Measurements from ENCODE around the gene RPA1. TPM values are rescaled to one million over a fixed set of nuclear protein-coding genes. Genes with fewer than 3 reads are reported as not detected.

Gene RPA1
- total and polyA plus RNA-seq, 7 experiments from 2014 or later = 57.8 to 264 (median 85.2) TPM

DNA sequence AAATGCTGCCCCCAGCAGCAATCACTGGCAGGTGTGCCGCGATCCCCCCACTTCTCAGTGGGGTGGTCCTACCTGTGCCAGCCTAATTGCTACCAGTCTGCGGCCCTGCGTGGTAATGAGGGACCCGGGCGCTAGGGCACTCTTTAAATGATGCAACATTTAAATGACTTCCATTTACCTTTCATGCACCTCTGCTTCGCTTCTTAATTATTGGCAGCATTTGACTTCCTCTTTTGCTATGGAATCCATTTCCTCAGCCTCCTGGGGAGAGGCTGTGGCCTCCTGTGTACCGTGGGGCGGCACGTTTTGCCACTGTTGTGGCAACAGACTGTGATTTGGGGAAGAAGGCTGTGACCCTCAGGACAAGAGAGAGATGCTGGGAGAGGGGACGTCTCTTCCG, 86.1 kb downstream of the RPA1 start:
- H3K9me3 Mint-ChIP-seq = peaks cover 0 to 1% (median 0%) of the 10 kb centered on the region in 11 donors
- ChIA-PET CTCF (no interaction called here), POLR2A (no interaction called here)

DNA sequence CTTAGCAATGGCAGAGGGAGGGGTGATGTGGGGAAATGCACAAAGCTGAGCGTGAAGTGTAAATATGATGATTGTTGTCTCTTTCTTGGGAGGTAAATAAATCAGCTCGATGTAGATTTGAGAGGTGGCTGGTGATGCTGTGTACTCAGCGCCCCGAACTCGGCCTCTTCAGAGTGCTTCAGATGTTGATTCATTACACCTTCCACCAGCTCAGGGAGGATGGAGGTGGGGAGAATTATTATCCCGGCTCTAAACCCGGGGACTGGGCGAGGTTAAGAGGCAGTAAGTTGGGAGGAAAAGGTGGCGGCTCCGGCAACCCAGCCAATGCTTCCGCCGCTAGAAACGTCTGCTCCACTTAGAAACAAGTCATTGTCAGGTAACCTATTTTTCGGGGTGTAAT, 86.5 kb downstream of the RPA1 start:
- ChIA-PET CTCF (no interaction called here), POLR2A (no interaction called here)
- Histone ChIP-seq H3K27me3 (ENCODE audit: control insufficient read depth in 2 of 2, insufficient read depth in 2 of 2, low read length in 2 of 2) (no peaks in the 10 kb centered on the region), H3K4me3 (ENCODE audit: low read length) (no peak overlapping the region), H3K4me1 (ENCODE audit: control insufficient read depth in 2 of 2, insufficient read depth in 2 of 2, low read length in 2 of 2) (no peaks in the 10 kb centered on the region), H3K36me3 (ENCODE audit: control insufficient read depth in 2 of 3, insufficient read depth in 3 of 3, low read length in 3 of 3) (no peaks in the 10 kb centered on the region), H3K27ac (ENCODE audit: low read depth, low read length) (no peak overlapping the region), H3K9me3 (ENCODE audit: control insufficient read depth in 2 of 3, low read length in 3 of 3) (no peaks in the 10 kb centered on the region)
- no peak for ATAC-seq
- DNase-seq = no peak
- no peak overlapping the region for H3K4me3 Mint-ChIP-seq
- no peaks in the 10 kb centered on the region for H3K36me3 Mint-ChIP-seq
- intact Hi-C loops (cut with micrococcal nuclease) = no loop called here
- H3K4me1 Mint-ChIP-seq = no peaks in the 10 kb centered on the region
- H3K27ac Mint-ChIP-seq = no peak overlapping the region
- H3K27me3 Mint-ChIP-seq = peaks cover 8 to 26% (median 12%) of the 10 kb centered on the region in 5 donors
- peaks cover 0 to 1% (median 0%) of the 10 kb centered on the region in 11 donors for H3K9me3 Mint-ChIP-seq

More for the DNA sequence above, 86.1 kb downstream of the RPA1 start:
- H3K36me3 ChIP-seq (ENCODE audit: control insufficient read depth in 2 of 3, insufficient read depth in 3 of 3, low read length in 3 of 3) = no peaks in the 10 kb centered on the region
- H3K4me1 ChIP-seq (ENCODE audit: control insufficient read depth in 2 of 2, insufficient read depth in 2 of 2, low read length in 2 of 2) = no peaks in the 10 kb centered on the region
- no peak for ATAC-seq
- no peak overlapping the region for H3K27ac ChIP-seq (ENCODE audit: low read depth, low read length)
- Mint-ChIP-seq H3K36me3 (no peaks in the 10 kb centered on the region), H3K4me1 (no peaks in the 10 kb centered on the region), H3K27ac (no peak overlapping the region), H3K27me3 (peaks cover 8 to 26% (median 12%) of the 10 kb centered on the region in 5 donors), H3K4me3 (no peak overlapping the region)
- no peak overlapping the region for H3K4me3 ChIP-seq (ENCODE audit: low read length)
- no peaks in the 10 kb centered on the region for H3K27me3 ChIP-seq (ENCODE audit: control insufficient read depth in 2 of 2, insufficient read depth in 2 of 2, low read length in 2 of 2)
- intact Hi-C loops (cut with micrococcal nuclease) = no loop called here
- no peak for DNase-seq
- H3K9me3 ChIP-seq (ENCODE audit: control insufficient read depth in 2 of 3, low read length in 3 of 3) = no peaks in the 10 kb centered on the region

GRCh38 chr17:1916963-1917715, 87.3 kb downstream of the RPA1 start:
- Histone ChIP-seq H3K4me1 (ENCODE audit: control insufficient read depth in 2 of 2, insufficient read depth in 2 of 2, low read length in 2 of 2) (no peaks in the 10 kb centered on the region), H3K4me3 (ENCODE audit: low read length) (no peak overlapping the region), H3K36me3 (ENCODE audit: control insufficient read depth in 2 of 3, insufficient read depth in 3 of 3, low read length in 3 of 3) (no peaks in the 10 kb centered on the region), H3K9me3 (ENCODE audit: control insufficient read depth in 2 of 3, low read length in 3 of 3) (no peaks in the 10 kb centered on the region), H3K27me3 (ENCODE audit: control insufficient read depth in 2 of 2, insufficient read depth in 2 of 2, low read length in 2 of 2) (no peaks in the 10 kb centered on the region), H3K27ac (ENCODE audit: low read depth, low read length) (no peak overlapping the region)
- H3K27me3 Mint-ChIP-seq = peaks cover under 1 to 20% (median 4%) of the 10 kb centered on the region in 5 donors
- POLR2A ChIA-PET = no interaction called here
- DNase-seq (no peak), ATAC-seq (no peak)
- no peaks in the 10 kb centered on the region for H3K4me1 Mint-ChIP-seq
- intact Hi-C loops (cut with micrococcal nuclease) = no loop called here
- H3K4me3 Mint-ChIP-seq = no peak overlapping the region
- H3K36me3 Mint-ChIP-seq = no peaks in the 10 kb centered on the region
- CTCF ChIA-PET = no interaction called here
- peaks cover 0 to 1% (median 0%) of the 10 kb centered on the region in 11 donors for H3K9me3 Mint-ChIP-seq
- no peak overlapping the region for H3K27ac Mint-ChIP-seq

DNA sequence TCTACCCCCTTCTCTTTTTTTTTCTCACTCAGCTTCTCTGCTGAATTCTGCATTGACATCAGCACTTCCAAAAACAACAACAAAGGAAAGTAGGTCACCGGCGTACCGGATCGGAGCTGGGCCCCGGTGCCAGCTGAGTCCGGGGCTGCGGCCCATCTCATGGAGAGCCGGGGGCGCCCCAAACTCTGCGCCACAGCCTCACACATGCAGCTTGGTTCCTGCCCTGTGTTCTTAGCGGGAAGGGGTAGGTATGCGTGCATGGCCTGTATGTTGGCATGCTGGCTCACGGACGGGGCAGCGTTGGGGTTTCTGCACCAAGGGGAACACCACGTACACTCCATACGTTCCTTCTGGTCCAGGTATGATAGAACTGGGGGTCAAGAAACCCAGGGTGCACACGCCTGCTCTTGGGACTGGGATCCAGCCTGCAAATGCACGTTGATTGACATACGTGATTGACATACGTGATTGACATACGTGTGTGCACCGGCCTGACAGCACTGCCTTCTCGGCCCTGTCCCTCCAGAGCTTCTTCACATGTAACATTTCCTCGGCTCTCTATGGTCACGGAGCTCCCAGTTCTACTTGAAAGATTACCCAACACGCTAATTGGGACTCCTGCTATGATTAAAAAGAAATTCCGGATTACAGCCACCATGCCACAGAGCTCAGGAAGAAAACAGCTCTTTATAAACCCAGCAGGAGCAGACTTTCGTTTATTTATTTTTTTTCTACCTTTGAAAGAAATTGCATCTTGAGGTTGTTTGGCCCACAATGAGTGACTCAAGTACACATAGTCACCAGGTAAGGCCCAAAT, 88.7 kb downstream of the RPA1 start:
- H3K9me3 Mint-ChIP-seq = peaks cover 0 to 1% (median 0%) of the 10 kb centered on the region in 11 donors
- intact Hi-C loops (cut with micrococcal nuclease) = no loop called here
- H3K4me3 Mint-ChIP-seq = no peak overlapping the region
- Histone ChIP-seq H3K4me3 (ENCODE audit: low read length) (no peak overlapping the region), H3K36me3 (ENCODE audit: control insufficient read depth in 2 of 3, insufficient read depth in 3 of 3, low read length in 3 of 3) (no peaks in the 10 kb centered on the region), H3K9me3 (ENCODE audit: control insufficient read depth in 2 of 3, low read length in 3 of 3) (no peaks in the 10 kb centered on the region), H3K4me1 (ENCODE audit: control insufficient read depth in 2 of 2, insufficient read depth in 2 of 2, low read length in 2 of 2) (no peaks in the 10 kb centered on the region), H3K27me3 (ENCODE audit: control insufficient read depth in 2 of 2, insufficient read depth in 2 of 2, low read length in 2 of 2) (no peaks in the 10 kb centered on the region), H3K27ac (ENCODE audit: low read depth, low read length) (no peak overlapping the region)
- no peaks in the 10 kb centered on the region for H3K36me3 Mint-ChIP-seq
- no peak overlapping the region for H3K27ac Mint-ChIP-seq
- ChIA-PET POLR2A (no interaction called here), CTCF (no interaction called here)
- no peaks in the 10 kb centered on the region for H3K4me1 Mint-ChIP-seq
- no peak for DNase-seq
- peaks cover 0 to 12% (median 0%) of the 10 kb centered on the region in 5 donors for H3K27me3 Mint-ChIP-seq
- no peak for ATAC-seq

DNA sequence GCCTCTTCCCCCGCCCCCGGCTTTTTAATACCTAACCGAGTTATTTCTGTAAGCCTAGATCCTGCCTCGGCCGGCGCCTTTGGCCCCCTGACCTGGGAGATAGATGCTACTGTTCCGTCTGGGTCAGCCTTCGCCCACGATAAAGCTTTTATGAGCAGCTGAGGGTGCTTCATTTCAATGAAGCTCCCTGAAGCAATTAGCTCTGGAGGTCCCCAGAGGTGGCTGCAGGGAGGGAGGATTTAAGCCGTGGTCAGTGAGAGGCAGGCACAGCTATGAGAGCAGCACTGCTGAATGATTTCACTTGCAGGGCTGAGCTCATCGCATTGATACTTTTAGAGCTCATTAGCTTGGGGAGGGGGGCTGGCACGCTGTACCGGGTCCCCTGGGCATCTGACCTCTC, 89.4 kb downstream of the RPA1 start:
- intact Hi-C loops (cut with micrococcal nuclease) = no loop called here
- peaks cover 0 to 8% (median 0%) of the 10 kb centered on the region in 5 donors for H3K27me3 Mint-ChIP-seq
- Histone ChIP-seq H3K4me1 (ENCODE audit: control insufficient read depth in 2 of 2, insufficient read depth in 2 of 2, low read length in 2 of 2) (no peaks in the 10 kb centered on the region), H3K27me3 (ENCODE audit: control insufficient read depth in 2 of 2, insufficient read depth in 2 of 2, low read length in 2 of 2) (no peaks in the 10 kb centered on the region), H3K36me3 (ENCODE audit: control insufficient read depth in 2 of 3, insufficient read depth in 3 of 3, low read length in 3 of 3) (no peaks in the 10 kb centered on the region), H3K9me3 (ENCODE audit: control insufficient read depth in 2 of 3, low read length in 3 of 3) (no peaks in the 10 kb centered on the region), H3K4me3 (ENCODE audit: low read length) (no peak overlapping the region), H3K27ac (ENCODE audit: low read depth, low read length) (no peak overlapping the region)
- H3K4me1 Mint-ChIP-seq = no peaks in the 10 kb centered on the region
- no peaks in the 10 kb centered on the region for H3K36me3 Mint-ChIP-seq
- ChIA-PET CTCF (no interaction called here), POLR2A (no interaction called here)
- H3K9me3 Mint-ChIP-seq = no peaks in the 10 kb centered on the region
- DNase-seq (no peak), ATAC-seq (no peak)
- H3K4me3 Mint-ChIP-seq = no peak overlapping the region
- no peak overlapping the region for H3K27ac Mint-ChIP-seq

DNA sequence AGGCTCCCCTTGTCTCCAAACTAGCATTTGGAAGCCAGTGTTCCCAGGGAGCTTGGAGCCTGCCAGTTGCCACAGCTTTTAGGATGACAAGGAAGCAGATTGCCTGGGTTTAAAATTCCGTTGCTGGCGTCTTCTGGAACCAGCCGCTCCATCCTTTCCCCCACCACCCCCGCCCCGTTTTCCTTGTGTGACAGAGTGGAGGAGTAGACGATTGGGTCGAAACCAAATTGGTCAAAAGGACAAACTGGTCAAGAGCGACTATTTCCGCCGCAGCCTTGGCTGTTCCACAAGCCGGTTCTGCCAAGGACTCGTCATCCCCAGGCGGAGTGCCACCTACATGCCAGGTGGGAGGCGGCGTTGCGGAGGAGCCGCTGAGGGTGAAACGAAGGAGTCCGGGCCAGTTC, 91.1 kb downstream of the RPA1 start:
- Mint-ChIP-seq H3K4me3 (no peak overlapping the region), H3K27ac (no peak overlapping the region), H3K9me3 (no peaks in the 10 kb centered on the region), H3K4me1 (no peaks in the 10 kb centered on the region), H3K27me3 (peaks cover 0 to 3% (median 0%) of the 10 kb centered on the region in 5 donors), H3K36me3 (no peaks in the 10 kb centered on the region)
- Histone ChIP-seq H3K9me3 (ENCODE audit: control insufficient read depth in 2 of 3, low read length in 3 of 3) (no peaks in the 10 kb centered on the region), H3K4me1 (ENCODE audit: control insufficient read depth in 2 of 2, insufficient read depth in 2 of 2, low read length in 2 of 2) (no peaks in the 10 kb centered on the region), H3K27ac (ENCODE audit: low read depth, low read length) (no peak overlapping the region), H3K27me3 (ENCODE audit: control insufficient read depth in 2 of 2, insufficient read depth in 2 of 2, low read length in 2 of 2) (no peaks in the 10 kb centered on the region), H3K4me3 (ENCODE audit: low read length) (no peak overlapping the region), H3K36me3 (ENCODE audit: control insufficient read depth in 2 of 3, insufficient read depth in 3 of 3, low read length in 3 of 3) (no peaks in the 10 kb centered on the region)
- DNase-seq = no peak
- CTCF ChIA-PET = no interaction called here
- intact Hi-C loops (cut with micrococcal nuclease) = no loop called here
- POLR2A ChIA-PET = interaction anchor here (0.6 kb wide), 1 partner anchor 928 kb away, joined by 3 read pairs; no protein-coding TSS in a partner anchor
- ATAC-seq = no peak
